Heart right ventricle (tissue), 16 donors: ENCODE data around the gene ZNF518B. TPM values are rescaled to one million over a fixed set of nuclear protein-coding genes. Genes with fewer than 3 reads are reported as not detected.

Source experiments
- ATAC-seq, 8 donors: fragments of 200-7000 bp; cut with Tn5 transposase; one replicate each; pipeline ENCODE4 v1.9.1; 2020; ENCODE audit warnings: mild to moderate bottlenecking in 8 of 8, moderate library complexity in 8 of 8, moderate number of reproducible peaks in 1 of 8
- DNase-seq, 2 donors: peaks; one replicate each; pipeline ENCODE4 v3.0.0-alpha.2; 2020
- H3K27ac ChIP-seq, 10 donors: fragments of 200-600 bp; sonication (generic) in 2 of 10; one replicate each; pipeline versions ENCODE4 v1.5.0 to v1.8.0; 2020 to 2022; ENCODE audit warnings: mild to moderate bottlenecking in 3 of 10
- H3K27me3 ChIP-seq, 7 donors: fragments of 200-600 bp; one replicate each; pipeline ENCODE4 v1.8.0; 2021 to 2022; ENCODE audit warnings: mild to moderate bottlenecking in 2 of 7
- H3K36me3 ChIP-seq, 9 donors: fragments of 200-600 bp; sonication (generic) in 1 of 9; one replicate each; pipeline versions ENCODE4 v1.5.0 to v1.8.0; 2020 to 2022; ENCODE audit warnings: mild to moderate bottlenecking in 2 of 9
- H3K4me1 ChIP-seq, 9 donors: fragments of 200-600 bp; sonication (generic) in 1 of 9; one replicate each; pipeline versions ENCODE4 v1.5.0 to v1.8.0; 2020 to 2022; ENCODE audit warnings: mild to moderate bottlenecking in 4 of 9
- H3K4me3 ChIP-seq, 10 donors: fragments of 200-600 bp; sonication (generic) in 2 of 10; one replicate each; pipeline versions ENCODE4 v1.5.0 to v1.8.0; 2020 to 2022; ENCODE audit warnings: mild to moderate bottlenecking in 7 of 10, moderate library complexity in 2 of 10
- H3K9me3 ChIP-seq, 11 donors: fragments of 200-600 bp in 10 of 11; sonication (generic) in 2 of 11; one replicate each; pipeline versions ENCODE4 v1.5.0 to v1.8.0; 2013 to 2022; ENCODE audit warnings: mild to moderate bottlenecking in 2 of 11, control low read depth in 1 of 11, moderate library complexity in 1 of 11
- whole genome bisulfite sequencing, 2 donors: extraction: QIAGEN DNeasy Blood & Tissue Kit; methylation state at CpG; one replicate each; pipeline ENCODE4 v1.1.7; 2013; ENCODE audit warnings: inconsistent platforms in 1 of 2; 5-methylcytosine and 5-hydroxymethylcytosine counted together
- intact Hi-C, 10 donors: fragments of 100-400 bp; cut with DNase I; formaldehyde crosslinking; loops; one replicate each; pipeline versions ENCODE4 v1.11.1 to v1.14.2; 2022
- polyA plus RNA-seq, 2 donors: library from polyadenylated mRNA; stranded (reverse); fragments of 200-250 nt; gene quantifications; one replicate each; pipeline ENCODE4 v1.2.3, GENCODE V29; 2013
- total RNA-seq, 10 donors: library from RNA; stranded (reverse); fragmentation: NEBNext Ultra II Directional in 3 of 10; extraction: Animal tissue kit (Norgen Biotek cat#: 25700) in 3 of 10; gene quantifications; one replicate each; pipeline versions ENCODE4 v1.2.1 to v1.2.4, GENCODE V29; 2021 to 2023
- TF ChIP-seq, protein P1 (sequence below), 9 donors: fragments of 200-600 bp; sonication (generic) in 2 of 9; IDR thresholded peaks; one replicate each; pipeline versions ENCODE4 v1.5.0 to v1.8.0; 2021 to 2022; ENCODE audit warnings: antibody characterized with exemption in 9 of 9, mild to moderate bottlenecking in 5 of 9, moderate library complexity in 1 of 9
- donor health status: Arrhythmogenic right ventricular cardiomyopathy.
- donor health status: ischemic (EF 13 %, LVEDD 7.1; RV severe dilation, severe dysfunction).
- donor health status: healthy with polysubstance abuse.
- donor health status: DM: no; HTN: yes; CAD: no.
- donor health status: DM: no; HTN: no; CAD: no.
- donor health status: ischemic (EF 25% LVEDD 6.9; RV normal size, moderate dysfunction).
- donor health status: ischemic (EF 25% LVEDD 5.7; RV mildly dilated, moderate dysfunction).
- donor health status: healthy.
- donor health status: DM: yes; HTN: yes; CAD: no.
- donor health status: Ischemic cardiomyopathy.
- donor health status: ischemic (EF 35%, LVEDD 5.7; RV mildly dilated, moderate dysfunction).
- donor health status: nonischemic (EF 11% LVEDD 7.7; RV severe dilation, severe dysfunction).
- donor health status: DM: yes; HTN: yes; CAD: no.
- donor health status: PGD.
- donor health status: ischemic (EF 29% LVEDD 5.4; RV normal size, mild dysfunction).
- donor health status: nonischemic (EF 23%, LVEDD 6.1; RV moderate dilation, normal function).

The ZNF518B gene
- total and polyA plus RNA-seq, 12 donors, result 5.2 to 28.2 (median 22.5) TPM

GRCh38 chr4:10459305-10459704 is 2.1 kb upstream of the ZNF518B start:
- no peak for DNase-seq
- ATAC-seq, result no peak
- H3K36me3 ChIP-seq, result peaks cover 0 to 12% (median 5%) of the 10 kb centered on the region in 9 donors
- H3K4me1 ChIP-seq, result peaks cover 0 to 33% (median 18%) of the 10 kb centered on the region in 9 donors
- no peak overlapping the region for H3K27ac ChIP-seq
- WGBS, 2 donors, result 90 to 93% methylated on average over 8 of the region's 8 CpGs
- H3K27me3 ChIP-seq, result peaks cover 6 to 69% (median 41%) of the 10 kb centered on the region in 7 donors
- TF ChIP-seq, protein P1, sequence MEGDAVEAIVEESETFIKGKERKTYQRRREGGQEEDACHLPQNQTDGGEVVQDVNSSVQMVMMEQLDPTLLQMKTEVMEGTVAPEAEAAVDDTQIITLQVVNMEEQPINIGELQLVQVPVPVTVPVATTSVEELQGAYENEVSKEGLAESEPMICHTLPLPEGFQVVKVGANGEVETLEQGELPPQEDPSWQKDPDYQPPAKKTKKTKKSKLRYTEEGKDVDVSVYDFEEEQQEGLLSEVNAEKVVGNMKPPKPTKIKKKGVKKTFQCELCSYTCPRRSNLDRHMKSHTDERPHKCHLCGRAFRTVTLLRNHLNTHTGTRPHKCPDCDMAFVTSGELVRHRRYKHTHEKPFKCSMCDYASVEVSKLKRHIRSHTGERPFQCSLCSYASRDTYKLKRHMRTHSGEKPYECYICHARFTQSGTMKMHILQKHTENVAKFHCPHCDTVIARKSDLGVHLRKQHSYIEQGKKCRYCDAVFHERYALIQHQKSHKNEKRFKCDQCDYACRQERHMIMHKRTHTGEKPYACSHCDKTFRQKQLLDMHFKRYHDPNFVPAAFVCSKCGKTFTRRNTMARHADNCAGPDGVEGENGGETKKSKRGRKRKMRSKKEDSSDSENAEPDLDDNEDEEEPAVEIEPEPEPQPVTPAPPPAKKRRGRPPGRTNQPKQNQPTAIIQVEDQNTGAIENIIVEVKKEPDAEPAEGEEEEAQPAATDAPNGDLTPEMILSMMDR (IDR thresholded peaks at IDR 0.05), result no peak
- H3K9me3 ChIP-seq, result no peaks in the 10 kb centered on the region
- intact Hi-C loops, result loop anchor here in 1 of 10 donors (10.0 kb wide), 1 partner anchor 85 kb away; no protein-coding TSS in a partner anchor
- no peak overlapping the region for H3K4me3 ChIP-seq

GRCh38 chr4:10458177-10458576 is 951 bp upstream of the ZNF518B start:
- WGBS, 2 donors, result 46 to 57% methylated on average over 13 of the region's 13 CpGs
- Histone ChIP-seq H3K4me3 (peak overlapping the region in 9 of 10 donors; percentile 56 to 70 (median 64)), H3K27ac (peak overlapping the region in 2 of 10 donors; percentile 64 to 81), H3K36me3 (peaks cover 0 to 23% (median 8%) of the 10 kb centered on the region in 9 donors), H3K9me3 (no peaks in the 10 kb centered on the region), H3K4me1 (peaks cover 0 to 33% (median 18%) of the 10 kb centered on the region in 9 donors), H3K27me3 (peaks cover 6 to 58% (median 33%) of the 10 kb centered on the region in 7 donors)
- intact Hi-C loops, result loop anchor here in 1 of 10 donors (10.0 kb wide), 1 partner anchor 87 kb away; no protein-coding TSS in a partner anchor
- ATAC-seq (peak in 2 of 8 donors; percentile 6 to 26), DNase-seq (peak in 1 of 2 donors; percentile 22)
- TF ChIP-seq, protein P1 (IDR thresholded peaks at IDR 0.05), result no peak

DNA sequence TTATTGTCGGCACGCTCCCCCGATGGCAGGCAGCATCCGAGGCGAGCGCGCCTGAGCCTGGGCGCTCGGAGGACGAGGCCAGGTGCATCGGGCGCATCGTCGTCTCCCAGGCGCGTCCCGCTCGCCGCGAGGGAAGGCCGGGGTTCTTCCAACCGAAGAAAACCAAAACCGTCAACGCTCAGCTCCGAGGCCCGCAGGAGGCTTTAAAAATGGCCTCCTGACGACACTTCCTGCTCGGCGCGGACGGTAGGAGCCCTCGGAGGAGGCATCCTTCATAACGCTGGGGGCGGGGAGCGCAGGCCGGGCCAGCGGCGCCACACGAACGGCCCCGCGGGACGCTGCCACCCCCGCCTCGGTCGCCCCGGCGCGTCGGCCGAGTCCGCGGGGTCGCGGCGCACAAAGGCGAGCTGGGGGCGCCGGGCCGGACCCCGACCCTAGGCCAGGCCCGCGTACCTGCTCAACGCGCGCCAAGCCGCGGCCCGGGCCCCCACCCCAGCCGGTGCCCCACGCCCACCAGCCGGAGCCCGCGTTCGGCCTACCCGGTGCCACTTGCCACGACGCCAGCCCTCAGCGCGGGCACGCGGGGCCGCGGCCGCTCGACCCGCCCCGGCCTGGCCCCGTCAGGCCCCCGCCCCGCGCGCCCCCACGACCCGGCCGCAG is 501 bp downstream of the ZNF518B start:
- Histone ChIP-seq H3K36me3 (peaks cover 0 to 38% (median 18%) of the 10 kb centered on the region in 9 donors), H3K27ac (peak overlapping the region in 9 of 10 donors; percentile 36 to 81 (median 64))

DNA sequence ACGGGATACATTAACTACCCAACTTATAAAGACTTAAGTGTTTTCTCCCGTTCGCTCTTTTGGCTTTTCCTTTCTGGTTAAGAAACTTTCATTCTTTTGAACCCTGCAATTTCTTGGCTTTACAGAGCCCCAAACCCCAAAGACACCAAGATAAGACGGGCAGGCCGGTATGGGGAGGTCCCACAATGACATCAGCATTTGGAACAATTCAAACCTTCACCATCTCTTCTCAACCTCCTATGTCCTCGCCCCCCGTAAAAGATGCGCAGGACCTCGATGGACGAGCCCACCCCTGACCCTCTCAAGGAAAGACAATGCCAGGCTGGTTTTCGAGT is 999 bp downstream of the ZNF518B start:
- H3K27ac ChIP-seq, result peak overlapping the region in 7 of 10 donors; percentile 47 to 81 (median 64)
- no peak for DNase-seq

More for the DNA sequence above, 501 bp downstream of the ZNF518B start:
- TF ChIP-seq, protein P1 (IDR thresholded peaks at IDR 0.05), result no peak
- Histone ChIP-seq H3K27me3 (peaks cover 6 to 43% (median 18%) of the 10 kb centered on the region in 7 donors), H3K9me3 (peaks cover 0 to 5% (median 0%) of the 10 kb centered on the region in 11 donors), H3K4me3 (peak overlapping the region; percentile 48 to 70 (median 64)), H3K4me1 (peaks cover 0 to 31% (median 18%) of the 10 kb centered on the region in 9 donors)
- intact Hi-C loops, result loop anchor here in 1 of 10 donors (10.0 kb wide), 1 partner anchor 88 kb away; no protein-coding TSS in a partner anchor
- ATAC-seq (peak; percentile 23 to 67 (median 53)), DNase-seq (peak; percentile 55 to 59)
- 3 to 4% methylated on average over 56 to 96 of the region's 96 CpGs for WGBS, 2 donors

More for the DNA sequence above, 999 bp downstream of the ZNF518B start:
- intact Hi-C loops, result loop anchor here in 1 of 10 donors (10.0 kb wide), 1 partner anchor 89 kb away; no protein-coding TSS in a partner anchor
- 39 to 45% methylated on average over 11 of the region's 11 CpGs for WGBS, 2 donors
- Histone ChIP-seq H3K4me3 (peak overlapping the region; percentile 48 to 70 (median 64)), H3K4me1 (peaks cover 0 to 26% (median 13%) of the 10 kb centered on the region in 9 donors), H3K27me3 (peaks cover under 1 to 38% (median 13%) of the 10 kb centered on the region in 7 donors), H3K36me3 (peaks cover 0 to 43% (median 19%) of the 10 kb centered on the region in 9 donors), H3K9me3 (peaks cover 0 to 5% (median 0%) of the 10 kb centered on the region in 11 donors)
- TF ChIP-seq, protein P1 (IDR thresholded peaks at IDR 0.05), result no peak
- no peak for ATAC-seq
